GOT3 (cell line): Measurements from ENCODE around the gene RTN4RL1.

ENCODE experiments used
- DNase-seq: peaks from one replicate; lab custom pipeline; 2025; ENCODE audit warnings: mixed read lengths; lab: John Stamatoyannopoulos, UW

The RTN4RL1 gene

GRCh38 chr17:2025220-2025621 is at the start of gene RTN4RL1:
TSS of gene RTN4RL1 (minus strand) at chr17:2025334. CDS start at chr17:2024865, 469 bp downstream.
- DNase-seq: no peak

- no peak for DNase-seq
These were observed 49.8 kb upstream of the RTN4RL1 start for GRCh38 chr17:2074919-2075318.

GRCh38 chr17:2071455-2072281 is 46.5 kb upstream of the RTN4RL1 start:
- no peak for DNase-seq

- DNase-seq: no peak
These were observed 45.9 kb upstream of the RTN4RL1 start for GRCh38 chr17:2071024-2071385.

GRCh38 chr17:2070241-2071023 is 45.3 kb upstream of the RTN4RL1 start:
- no peak for DNase-seq

GRCh38 chr17:2068519-2069051 is 43.5 kb upstream of the RTN4RL1 start:
- DNase-seq: no peak

- no peak for DNase-seq
These were observed 42.9 kb upstream of the RTN4RL1 start for GRCh38 chr17:2068031-2068518.

- DNase-seq: no peak
These were observed 42.5 kb upstream of the RTN4RL1 start for GRCh38 chr17:2067608-2068024.

- no peak for DNase-seq
These were observed 42.0 kb upstream of the RTN4RL1 start for GRCh38 chr17:2067048-2067561.

- DNase-seq: no peak
These were observed 40.8 kb upstream of the RTN4RL1 start for GRCh38 chr17:2065949-2066400.

- no peak for DNase-seq
These were observed 40.0 kb upstream of the RTN4RL1 start for GRCh38 chr17:2064980-2065785.

GRCh38 chr17:2064520-2064971 is 39.4 kb upstream of the RTN4RL1 start:
- DNase-seq: no peak

GRCh38 chr17:2064147-2064489 is 39.0 kb upstream of the RTN4RL1 start:
- DNase-seq: no peak

- DNase-seq: no peak
These were observed 38.4 kb upstream of the RTN4RL1 start for GRCh38 chr17:2063261-2064146.

GRCh38 chr17:2062571-2063183 is 37.5 kb upstream of the RTN4RL1 start:
- DNase-seq: no peak

GRCh38 chr17:2061441-2061958 is 36.4 kb upstream of the RTN4RL1 start:
- DNase-seq: no peak

GRCh38 chr17:2060681-2061440 is 35.7 kb upstream of the RTN4RL1 start:
- DNase-seq: no peak

GRCh38 chr17:2060385-2060658 is 35.2 kb upstream of the RTN4RL1 start:
- no peak for DNase-seq
